Prostate gland (tissue), 2 donors: Measurements from ENCODE around the gene ATP9B.

ENCODE experiments used
- CTCF ChIP-seq, 4 experiments: fragments of 200-600 bp in 2 of 4; fragments of 450-650 bp in 2 of 4; sonication (generic) in 2 of 4; IDR thresholded peaks; 1 replicate in 3 of 4; 2 replicates in 1 of 4; pipeline ENCODE4 v1.5.1; 2016 to 2019; ENCODE audit warnings: antibody characterized with exemption in 4 of 4, mild to moderate bottlenecking in 2 of 4, moderate library complexity in 2 of 4
- POLR2A ChIP-seq: fragments of 450-650 bp; IDR thresholded peaks from one replicate; pipeline ENCODE4 v1.6.1; 2016; ENCODE audit warnings: antibody characterized with exemption, mild to moderate bottlenecking
- POLR2AphosphoS5 ChIP-seq: sonication (generic); formaldehyde crosslinking; IDR thresholded peaks from one replicate; pipeline ENCODE4 v1.6.1; 2017; ENCODE audit warnings: antibody characterized with exemption

GRCh38 chr18:79064228-79064627, 5.0 kb upstream of the ATP9B start:
- TF ChIP-seq CTCF (IDR thresholded peaks at IDR 0.05) (no peak), POLR2AphosphoS5 (no peak), POLR2A (no peak)
